Gastrocnemius medialis (tissue), 4 donors: ENCODE measurements around the gene C4orf50. TPM values are rescaled to one million over a fixed set of nuclear protein-coding genes. Genes with fewer than 3 reads are reported as not detected.
"Not testable (repeated sequence)": the region's sequence is repeated elsewhere in the genome, so short reads cannot be mapped to it uniquely, and the experiment has no call there.

Source experiments
- ATAC-seq, 2 donors: fragments of 150-250 bp; one replicate each; pipeline ENCODE4 v1.9.1; 2016
- DNase-seq, 2 donors: peaks; one replicate each; pipeline ENCODE4 v3.0.0-alpha.2; 2019
- H3K27ac ChIP-seq, 4 donors: fragments of 200-600 bp; sonication (generic); 1 replicate in 1 of 4; 2 replicates in 3 of 4; pipeline ENCODE4 v1.5.1; 2016 to 2018; ENCODE audit warnings: mild to moderate bottlenecking in 2 of 4, moderate library complexity in 1 of 4
- H3K27me3 ChIP-seq, 3 donors: fragments of 200-600 bp; sonication (generic) in 2 of 3; 1 replicate in 1 of 3; 2 replicates in 2 of 3; pipeline versions ENCODE4 v1.5.1 to v1.6.0; 2016 to 2019; ENCODE audit warnings: mild to moderate bottlenecking in 1 of 3, moderate library complexity in 1 of 3
- H3K36me3 ChIP-seq, 2 donors: fragments of 200-600 bp; sonication (generic) in 1 of 2; one replicate each; pipeline ENCODE4 v1.5.1; 2017 to 2018
- H3K4me1 ChIP-seq, 2 donors: fragments of 200-600 bp; sonication (generic) in 1 of 2; one replicate each; pipeline ENCODE4 v1.5.1; 2016 to 2017; ENCODE audit warnings: mild to moderate bottlenecking in 2 of 2
- H3K4me3 ChIP-seq, 4 donors: fragments of 200-600 bp; sonication (generic) in 3 of 4; 1 replicate in 1 of 4; 2 replicates in 3 of 4; pipeline ENCODE4 v1.5.1; 2016 to 2019; ENCODE audit warnings: mild to moderate bottlenecking in 2 of 4
- H3K9me3 ChIP-seq, 3 donors: fragments of 200-600 bp; sonication (generic) in 2 of 3; 1 replicate in 1 of 3; 2 replicates in 2 of 3; pipeline ENCODE4 v1.5.1; 2016 to 2019
- CTCF ChIP-seq, 5 experiments: fragments of 450-650 bp in 3 of 5; fragments of 200-600 bp in 2 of 5; sonication (generic) in 2 of 5; IDR thresholded peaks in 4 of 5; conservative IDR thresholded peaks in 1 of 5; 1 replicate in 4 of 5; 2 replicates in 1 of 5; pipeline ENCODE4 v1.5.1; 2016 to 2019; ENCODE audit warnings: antibody characterized with exemption in 5 of 5, mild to moderate bottlenecking in 3 of 5, moderate library complexity in 3 of 5
- POLR2A ChIP-seq, 2 donors: fragments of 450-650 bp; IDR thresholded peaks; one replicate each; pipeline ENCODE4 v1.6.1; 2017; ENCODE audit warnings: antibody characterized with exemption in 2 of 2, mild to moderate bottlenecking in 2 of 2, moderate library complexity in 2 of 2
- in situ Hi-C, 4 donors: fragments of 200-750 bp; cut with MboI; loops; one replicate each; pipeline versions ENCODE4 v1.15.0 to v1.8.0; 2017; ENCODE audit warnings: low sequenced_read_pairs in 4 of 4
- intact Hi-C: fragments of 100-400 bp; cut with DNase I; formaldehyde crosslinking; loops from one replicate; pipeline ENCODE4 v1.15.1; 2023; ENCODE audit warnings: low total_unique reads
- total RNA-seq, 4 donors: library from RNA; depleted of rRNA; stranded (reverse); fragments of >200 nt; gene quantifications; one replicate each; pipeline versions ENCODE4 v1.1.0 to v1.2.3, GENCODE V29; 2016

The C4orf50 gene
- total RNA-seq, 4 donors from 2014 or later, result 0.03 TPM; not detected in 3

GRCh38 chr4:5993876-5994811, 24.1 kb downstream of the C4orf50 start:
- Histone ChIP-seq H3K27ac (no peak overlapping the region), H3K36me3 (no peaks in the 10 kb centered on the region), H3K27me3 (peaks cover 0 to 12% (median 0%) of the 10 kb centered on the region in 3 donors), H3K4me1 (no peaks in the 10 kb centered on the region), H3K4me3 (no peak overlapping the region), H3K9me3 (no peaks in the 10 kb centered on the region)
- ATAC-seq (no peak), DNase-seq (no peak)
- TF ChIP-seq CTCF (IDR thresholded peaks at IDR 0.05 in 4 of 5, conservative IDR thresholded peaks at IDR 0.05 in 1 of 5) (no peak), POLR2A (IDR thresholded peaks at IDR 0.05) (no peak)
- in situ Hi-C loops, result no loop called here
- intact Hi-C loops, result loop anchor here (10.0 kb wide), 1 partner anchor 331 kb away; no protein-coding TSS in a partner anchor

- DNase-seq, H3K27ac ChIP-seq, ATAC-seq, in situ Hi-C loops, H3K4me3 ChIP-seq, H3K36me3 ChIP-seq, H3K9me3 ChIP-seq, H3K4me1 ChIP-seq: not testable (repeated sequence)
- intact Hi-C loops, result loop anchor here (10.0 kb wide), 1 partner anchor 331 kb away; no protein-coding TSS in a partner anchor
- peaks cover 0 to 12% (median 0%) of the 10 kb centered on the region in 3 donors for H3K27me3 ChIP-seq
These were observed 24.9 kb downstream of the C4orf50 start for GRCh38 chr4:5993346-5993745.

GRCh38 chr4:5992828-5993321, 25.4 kb downstream of the C4orf50 start:
- no peak overlapping the region for H3K27ac ChIP-seq
- TF ChIP-seq POLR2A (IDR thresholded peaks at IDR 0.05) (no peak), CTCF (IDR thresholded peaks at IDR 0.05 in 4 of 5, conservative IDR thresholded peaks at IDR 0.05 in 1 of 5) (no peak)
- ATAC-seq (no peak), DNase-seq (no peak)
- in situ Hi-C loops (no loop called here), intact Hi-C loops (loop anchor here (10.0 kb wide), 1 partner anchor 332 kb away; no protein-coding TSS in a partner anchor)
- no peak overlapping the region for H3K4me3 ChIP-seq
- H3K4me1 ChIP-seq, result no peaks in the 10 kb centered on the region
- peaks cover 0 to 12% (median 0%) of the 10 kb centered on the region in 3 donors for H3K27me3 ChIP-seq
- no peaks in the 10 kb centered on the region for H3K36me3 ChIP-seq
- no peaks in the 10 kb centered on the region for H3K9me3 ChIP-seq

GRCh38 chr4:5992171-5992827, 25.9 kb downstream of the C4orf50 start:
- ATAC-seq, result no peak
- peaks cover 0 to 12% (median 0%) of the 10 kb centered on the region in 3 donors for H3K27me3 ChIP-seq
- no peaks in the 10 kb centered on the region for H3K36me3 ChIP-seq
- H3K4me1 ChIP-seq, result no peaks in the 10 kb centered on the region
- H3K9me3 ChIP-seq, result no peaks in the 10 kb centered on the region
- no peak overlapping the region for H3K27ac ChIP-seq
- H3K4me3 ChIP-seq, result no peak overlapping the region
- TF ChIP-seq POLR2A (IDR thresholded peaks at IDR 0.05), result no peak
- TF ChIP-seq CTCF (IDR thresholded peaks at IDR 0.05 in 4 of 5, conservative IDR thresholded peaks at IDR 0.05 in 1 of 5), result no peak
- intact Hi-C loops (loop anchor here (10.0 kb wide), 1 partner anchor 333 kb away; no protein-coding TSS in a partner anchor), in situ Hi-C loops (no loop called here)
- no peak for DNase-seq

GRCh38 chr4:5991405-5991804, 26.8 kb downstream of the C4orf50 start:
- no peak overlapping the region for H3K4me3 ChIP-seq
- intact Hi-C loops, result loop anchor here (10.0 kb wide), 1 partner anchor 333 kb away; no protein-coding TSS in a partner anchor
- H3K36me3 ChIP-seq, result no peaks in the 10 kb centered on the region
- no peak for ATAC-seq
- peaks cover 0 to 12% (median 0%) of the 10 kb centered on the region in 3 donors for H3K27me3 ChIP-seq
- in situ Hi-C loops, result no loop called here
- no peak for DNase-seq
- H3K4me1 ChIP-seq, result no peaks in the 10 kb centered on the region
- H3K27ac ChIP-seq, result no peak overlapping the region
- H3K9me3 ChIP-seq, result no peaks in the 10 kb centered on the region
- TF ChIP-seq CTCF (IDR thresholded peaks at IDR 0.05 in 4 of 5, conservative IDR thresholded peaks at IDR 0.05 in 1 of 5), result no peak
